Pancreas (tissue), 10 donors: ENCODE data around the gene MACROH2A2. TPM values are rescaled to one million over a fixed set of nuclear protein-coding genes. Genes with fewer than 3 reads are reported as not detected.

Experiments
- ATAC-seq, 4 donors: fragments of 200-7000 bp; cut with Tn5 transposase; one replicate each; pipeline versions ENCODE4 v1.8.0 to v1.9.1; 2020; ENCODE audit warnings: mild to moderate bottlenecking in 4 of 4, moderate library complexity in 4 of 4
- DNase-seq, 6 donors: peaks; one replicate each; pipeline ENCODE4 v3.0.0-alpha.2; 2020
- FAIRE-seq: peaks from 2 replicates; lab custom pipeline; 2012; peaks lifted over from hg19 to GRCh38; lab: Jason Lieb, UNC
- H3K27ac ChIP-seq, 4 donors: fragments of 200-600 bp; sonication (generic); 1 replicate in 3 of 4; 2 replicates in 1 of 4; pipeline versions ENCODE4 v1.5.0 to v1.8.0; 2020
- H3K27me3 ChIP-seq, 4 donors: fragments of 200-600 bp; one replicate each; pipeline ENCODE4 v1.8.0; 2021
- H3K36me3 ChIP-seq, 3 donors: fragments of 200-600 bp; sonication (generic) in 1 of 3; one replicate each; pipeline versions ENCODE4 v1.5.0 to v1.8.0; 2020 to 2021
- H3K4me1 ChIP-seq, 3 donors: fragments of 200-600 bp; one replicate each; pipeline ENCODE4 v1.8.0; 2021
- H3K4me3 ChIP-seq, 4 donors: fragments of 200-600 bp; sonication (generic) in 2 of 4; one replicate each; pipeline versions ENCODE4 v1.5.0 to v1.8.0; 2020 to 2021
- H3K9me3 ChIP-seq, 4 donors: fragments of 200-600 bp; one replicate each; pipeline ENCODE4 v1.8.0; 2021
- CTCF ChIP-seq, 4 donors: fragments of 200-600 bp; sonication (generic) in 3 of 4; IDR thresholded peaks; one replicate each; pipeline versions ENCODE4 v1.5.0 to v1.8.0; 2021; ENCODE audit warnings: antibody characterized with exemption in 4 of 4
- WGBS, 2 donors: extraction: QIAGEN DNeasy Blood & Tissue Kit; methylation state at CpG; one replicate each; pipeline ENCODE4 v1.1.7; 2013; 5-methylcytosine and 5-hydroxymethylcytosine counted together
- intact Hi-C, 3 donors: fragments of 100-400 bp; cut with DNase I; formaldehyde crosslinking; loops; one replicate each; pipeline versions ENCODE4 v1.11.1 to v1.14.2; 2022
- polyA plus RNA-seq, 2 donors: library from polyadenylated mRNA; stranded (reverse); fragments of 200-250 nt; gene quantifications; one replicate each; pipeline ENCODE4 v1.2.3, GENCODE V29; 2013
- total RNA-seq, 6 donors: library from RNA; stranded (reverse); fragmentation: NEBNext Ultra II Directional in 4 of 6; extraction: Animal tissue kit (Norgen Biotek cat#: 25700) in 4 of 6; gene quantifications; one replicate each; pipeline versions ENCODE4 v1.2.1 to v1.2.4, GENCODE V29; 2021 to 2023
- donor health status: healthy with polysubstance abuse.
- donor health status: DM: no; HTN: no; CAD: no; lungs with moderate emphysema.
- donor health status: DM: no; HTN: no; CAD: no.
- donor health status: control.
- donor health status: control.
- donor health status: Bipolar disorder and iron deficiency.
- donor health status: DM: yes; HTN: yes; CAD: no.
- donor health status: DM: no; HTN: no; CAD: no.
- donor health status: DM: no; HTN: no; CAD: no.
- donor health status: DM: yes; HTN: yes; CAD: no.

Gene MACROH2A2
- total and polyA plus RNA-seq, 8 donors = 2.3 to 13.2 (median 6.8) TPM

- no peak overlapping the region for H3K27ac ChIP-seq
- no peak for FAIRE-seq
- no peak for DNase-seq
- no peak overlapping the region for H3K4me3 ChIP-seq
- no peaks in the 10 kb centered on the region for H3K27me3 ChIP-seq
- intact Hi-C loops = no loop called here
- ATAC-seq = no peak
- H3K9me3 ChIP-seq = no peaks in the 10 kb centered on the region
- peaks cover 0 to 15% (median 11%) of the 10 kb centered on the region in 3 donors for H3K36me3 ChIP-seq
- 20 to 25% methylated on average over 1 of the region's 1 CpG for WGBS, 2 donors
- no peak for TF ChIP-seq CTCF (IDR thresholded peaks at IDR 0.05)
- H3K4me1 ChIP-seq = peaks cover 5 to 22% (median 9%) of the 10 kb centered on the region in 3 donors
Observed at GRCh38 chr10:70160798-70161197, 108.2 kb downstream of the MACROH2A2 start.

Other genes starting within 250 kb of the MACROH2A2 start
- gene AIFM2, start 80.0 kb downstream of the MACROH2A2 start, total RNA-seq = 1 to 10 TPM; 2.0 to 5.0 (median 3.0) TPM
- gene AIFM2, start 80.0 kb downstream of the MACROH2A2 start, polyA plus RNA-seq = 1 to 10 TPM; 3.8 to 4.8 TPM
- gene TYSND1, start 93.9 kb downstream of the MACROH2A2 start, total RNA-seq = 1 to 10 TPM; 6.7 to 8.6 (median 7.7) TPM
- 1 to 10 TPM; 8.2 to 9.5 TPM for gene TYSND1, start 93.9 kb downstream of the MACROH2A2 start, polyA plus RNA-seq
- gene SAR1A, start 117.7 kb downstream of the MACROH2A2 start, total RNA-seq = 10 to 100 TPM; 28.0 to 60.5 (median 42.7) TPM
- gene SAR1A, start 117.7 kb downstream of the MACROH2A2 start, polyA plus RNA-seq = 10 to 100 TPM; 13.2 to 30.4 TPM
- 100 to 1,000 TPM in 3 of 6 donors, 10 to 100 TPM in 3; 83.5 to 122 (median 102) TPM for gene PPA1, start 180.6 kb downstream of the MACROH2A2 start, total RNA-seq
- 100 to 1,000 TPM in 1 of 2 donors, 10 to 100 TPM in 1; 86.0 to 108 TPM for gene PPA1, start 180.6 kb downstream of the MACROH2A2 start, polyA plus RNA-seq
- gene NPFFR1, start 231.2 kb downstream of the MACROH2A2 start, total RNA-seq = under 1 TPM in 3 of 6 donors, not detected in 3; under 0.01 to 0.03 (median 0.03) TPM
- gene NPFFR1, start 231.2 kb downstream of the MACROH2A2 start, polyA plus RNA-seq = under 1 TPM in 1 of 2 donors, not detected in 1; 0.02 TPM